Transverse colon (tissue), 4 donors: ENCODE data around the gene WSCD2. TPM values are rescaled to one million over a fixed set of nuclear protein-coding genes. Genes with fewer than 3 reads are reported as not detected.

ENCODE experiments used
- DNase-seq: peaks from one replicate; pipeline ENCODE4 v3.0.0-alpha.2; 2019
- H3K27ac ChIP-seq, 4 donors: fragments of 200-600 bp; sonication (generic); 2 replicates each; pipeline ENCODE4 v1.5.1; 2016 to 2018; ENCODE audit warnings: inconsistent platforms in 4 of 4
- H3K27me3 ChIP-seq: fragments of 200-600 bp; sonication (generic); 2 replicates; pipeline ENCODE4 v1.5.1; 2017; ENCODE audit warnings: inconsistent platforms
- H3K36me3 ChIP-seq, 4 donors: fragments of 200-600 bp; sonication (generic); 2 replicates each; pipeline ENCODE4 v1.5.1; 2017 to 2019; ENCODE audit warnings: inconsistent platforms in 4 of 4
- H3K4me1 ChIP-seq, 4 donors: fragments of 200-600 bp; sonication (generic); 2 replicates each; pipeline ENCODE4 v1.5.1; 2017 to 2020; ENCODE audit warnings: inconsistent platforms in 4 of 4
- H3K4me3 ChIP-seq, 4 donors: fragments of 200-600 bp; sonication (generic); 1 replicate in 1 of 4; 2 replicates in 3 of 4; pipeline versions ENCODE4 v1.5.1 to v1.6.1; 2017 to 2019; ENCODE audit warnings: inconsistent platforms in 4 of 4
- H3K9me3 ChIP-seq, 2 donors: fragments of 200-600 bp; sonication (generic); 2 replicates each; pipeline ENCODE4 v1.5.1; 2017 to 2019; ENCODE audit warnings: inconsistent platforms in 2 of 2
- CTCF ChIP-seq, 5 experiments: fragments of 200-600 bp in 3 of 5; fragments of 450-650 bp in 2 of 5; sonication (generic) in 3 of 5; IDR thresholded peaks; 1 replicate in 2 of 5; 2 replicates in 3 of 5; pipeline ENCODE4 v1.5.1; 2016 to 2017; ENCODE audit warnings: antibody characterized with exemption in 5 of 5, inconsistent platforms in 3 of 5, mild to moderate bottlenecking in 2 of 5, moderate library complexity in 1 of 5
- EP300 ChIP-seq: sonication (generic); formaldehyde crosslinking; IDR thresholded peaks from one replicate; pipeline ENCODE4 v1.6.1; 2017; ENCODE audit warnings: antibody characterized with exemption, low read depth
- POLR2A ChIP-seq: fragments of 450-650 bp; IDR thresholded peaks from one replicate; pipeline ENCODE4 v1.6.1; 2016; ENCODE audit warnings: antibody characterized with exemption, mild to moderate bottlenecking, moderate library complexity
- POLR2AphosphoS5 ChIP-seq, 3 donors: sonication (generic); formaldehyde crosslinking; IDR thresholded peaks; one replicate each; pipeline ENCODE4 v1.6.1; 2016; ENCODE audit warnings: antibody characterized with exemption in 3 of 3
- WGBS, 2 donors: methylation state at CpG; one replicate each; pipeline ENCODE4 v1.1.5; 2018; ENCODE audit warnings: low coverage in 1 of 2; 5-methylcytosine and 5-hydroxymethylcytosine counted together
- in situ Hi-C, 4 donors: fragments of 200-750 bp; cut with MboI; loops; one replicate each; pipeline versions ENCODE4 v1.15.0 to v1.15.1; 2017; ENCODE audit warnings: low sequenced_read_pairs in 3 of 4, low pct_ligation_motif_present in 1 of 4, low pct_unique_long_range_greater_than_20kb in 1 of 4
- intact Hi-C: fragments of 100-400 bp; cut with DNase I; formaldehyde crosslinking; loops from one replicate; pipeline ENCODE4 v1.15.1; 2023; ENCODE audit warnings: low total_unique reads
- total RNA-seq, 4 donors: library from RNA; depleted of rRNA; stranded (reverse); fragments of >200 nt; gene quantifications; one replicate each; pipeline ENCODE4 v1.1.0, GENCODE V29; 2016

The WSCD2 gene
- total RNA-seq, 4 donors from 2014 or later, result 0.16 to 46.6 (median 1.1) TPM; not detected in 1

GRCh38 chr12:108211157-108211556 is 82.1 kb downstream of the WSCD2 start:
- Histone ChIP-seq H3K4me1 (no peaks in the 10 kb centered on the region), H3K27me3 (no peaks in the 10 kb centered on the region), H3K4me3 (no peak overlapping the region), H3K9me3 (no peaks in the 10 kb centered on the region), H3K36me3 (no peaks in the 10 kb centered on the region), H3K27ac (no peak overlapping the region)
- intact Hi-C loops (no loop called here), in situ Hi-C loops (no loop called here)
- DNase-seq, result no peak
- TF ChIP-seq CTCF (IDR thresholded peaks at IDR 0.05), result no peak
- TF ChIP-seq POLR2AphosphoS5 (IDR thresholded peaks at IDR 0.05), result no peak
- no peak for TF ChIP-seq EP300
- no peak for TF ChIP-seq POLR2A
- 27% methylated on average over 2 of the region's 2 CpGs; no CpG with 5 or more reads in 1 of the 2 donors for WGBS, 2 donors

GRCh38 chr12:108213871-108214445 is 84.9 kb downstream of the WSCD2 start:
- H3K36me3 ChIP-seq, result no peaks in the 10 kb centered on the region
- DNase-seq, result no peak
- WGBS, 2 donors, result 70% methylated on average over 6 of the region's 6 CpGs; no CpG with 5 or more reads in 1 of the 2 donors
- H3K9me3 ChIP-seq, result no peaks in the 10 kb centered on the region
- no peaks in the 10 kb centered on the region for H3K27me3 ChIP-seq
- H3K4me1 ChIP-seq, result no peaks in the 10 kb centered on the region
- no peak overlapping the region for H3K27ac ChIP-seq
- in situ Hi-C loops (no loop called here), intact Hi-C loops (no loop called here)
- no peak for TF ChIP-seq POLR2A
- TF ChIP-seq CTCF (IDR thresholded peaks at IDR 0.05), result no peak
- TF ChIP-seq EP300, result no peak
- no peak for TF ChIP-seq POLR2AphosphoS5 (IDR thresholded peaks at IDR 0.05)
- H3K4me3 ChIP-seq, result no peak overlapping the region

GRCh38 chr12:108214486-108214885 is 85.4 kb downstream of the WSCD2 start:
- no peak overlapping the region for H3K27ac ChIP-seq
- intact Hi-C loops (no loop called here), in situ Hi-C loops (no loop called here)
- H3K27me3 ChIP-seq, result no peaks in the 10 kb centered on the region
- no peak for TF ChIP-seq EP300
- TF ChIP-seq POLR2A, result no peak
- TF ChIP-seq CTCF (IDR thresholded peaks at IDR 0.05), result no peak
- no peak for TF ChIP-seq POLR2AphosphoS5 (IDR thresholded peaks at IDR 0.05)
- WGBS, 2 donors, result 36 to 44% methylated on average over 4 of the region's 4 CpGs
- H3K4me1 ChIP-seq, result no peaks in the 10 kb centered on the region
- DNase-seq, result no peak
- H3K36me3 ChIP-seq, result no peaks in the 10 kb centered on the region
- H3K4me3 ChIP-seq, result no peak overlapping the region
- no peaks in the 10 kb centered on the region for H3K9me3 ChIP-seq

GRCh38 chr12:108215458-108215857 is 86.4 kb downstream of the WSCD2 start:
- 63 to 80% methylated on average over 1 to 3 of the region's 3 CpGs for WGBS, 2 donors
- TF ChIP-seq POLR2A, result no peak
- TF ChIP-seq POLR2AphosphoS5 (IDR thresholded peaks at IDR 0.05), result no peak
- no peak for TF ChIP-seq CTCF (IDR thresholded peaks at IDR 0.05)
- TF ChIP-seq EP300, result no peak
- Histone ChIP-seq H3K27me3 (no peaks in the 10 kb centered on the region), H3K4me3 (no peak overlapping the region), H3K36me3 (no peaks in the 10 kb centered on the region), H3K4me1 (no peaks in the 10 kb centered on the region), H3K9me3 (no peaks in the 10 kb centered on the region), H3K27ac (no peak overlapping the region)
- in situ Hi-C loops, result no loop called here
- DNase-seq, result no peak
- intact Hi-C loops, result no loop called here
